H1 (cell line): ENCODE data around the gene TMEM45A. TPM values are rescaled to one million over a fixed set of nuclear protein-coding genes. Genes with fewer than 3 reads are reported as not detected.

Experiments used
- CHD2 ChIP-seq: IDR thresholded peaks from 2 replicates; pipeline ENCODE4 v1.6.1; 2012; ENCODE audit warnings: low read length, improper control_type of control experiment
- CHD7 ChIP-seq: fragments of 300-600 bp; sonication (generic); IDR thresholded peaks from 2 replicates; pipeline ENCODE4 v1.7.1; 2012; ENCODE audit warnings: low read length, moderate library complexity, mild to moderate bottlenecking, inconsistent platforms; ENCODE audit not compliant: insufficient replicate concordance
- RBBP5 ChIP-seq: IDR thresholded peaks from 2 replicates; pipeline ENCODE4 v1.7.1; 2012; ENCODE audit warnings: low read depth, mild to moderate bottlenecking, inconsistent platforms, low read length, moderate library complexity, borderline replicate concordance
- RNF2 ChIP-seq: fragments of 200-900, 300-1000 bp; sonication (generic); IDR thresholded peaks from 2 replicates; pipeline ENCODE4 v1.7.1; 2016; ENCODE audit warnings: borderline replicate concordance, low read depth, mild to moderate bottlenecking, antibody characterized with exemption, low read length; ENCODE audit not compliant: poor library complexity, severe bottlenecking; ENCODE audit errors: missing control alignments
- SP1 ChIP-seq: IDR thresholded peaks from 2 replicates; pipeline ENCODE4 v1.6.1; 2011; ENCODE audit warnings: low read depth, low read length
- polyA plus RNA-seq, 7 experiments: library from polyadenylated mRNA; depleted of rRNA in 3 of 7; stranded (reverse) in 5 of 7; unstranded in 2 of 7; fragments of >200 nt in 5 of 7; fragments of 200-250 nt in 2 of 7; gene quantifications; 1 replicate in 5 of 7; 2 replicates in 1 of 7; 4 replicates in 1 of 7; pipeline versions ENCODE4 v1.2.1 to v1.2.3, GENCODE V29; 2011 to 2013; ENCODE audit warnings: missing spikeins in 2 of 7, mixed read lengths in 2 of 7
- total RNA-seq: library from RNA; stranded (reverse); fragmentation: NEBNext Ultra II Directional; extraction: Animal tissue kit (Norgen Biotek cat#: 25700); gene quantifications from 2 replicates; pipeline ENCODE4 v1.2.1, GENCODE V29; 2021

The TMEM45A gene
- total and polyA plus RNA-seq, 2 of the 8 experiments (the other 6 are each of a cell fraction or from before 2014, with no cell fraction given): 12.9 to 14.2 TPM

- TF ChIP-seq CHD7 (no peak), RBBP5 (no peak), CHD2 (no peak), RNF2 (no peak), SP1 (no peak)
- TF ChIP-seq, all 59 proteins: peak for 0
Measured at GRCh38 chr3:100458814-100459213, 33.6 kb upstream of the TMEM45A start (continued).
